ENCODE data around the gene PRKAR1A.
"Not testable (repeated sequence)": the region's sequence is repeated elsewhere in the genome, so short reads cannot be mapped to it uniquely, and the experiment has no call there.

The PRKAR1A gene

DNA sequence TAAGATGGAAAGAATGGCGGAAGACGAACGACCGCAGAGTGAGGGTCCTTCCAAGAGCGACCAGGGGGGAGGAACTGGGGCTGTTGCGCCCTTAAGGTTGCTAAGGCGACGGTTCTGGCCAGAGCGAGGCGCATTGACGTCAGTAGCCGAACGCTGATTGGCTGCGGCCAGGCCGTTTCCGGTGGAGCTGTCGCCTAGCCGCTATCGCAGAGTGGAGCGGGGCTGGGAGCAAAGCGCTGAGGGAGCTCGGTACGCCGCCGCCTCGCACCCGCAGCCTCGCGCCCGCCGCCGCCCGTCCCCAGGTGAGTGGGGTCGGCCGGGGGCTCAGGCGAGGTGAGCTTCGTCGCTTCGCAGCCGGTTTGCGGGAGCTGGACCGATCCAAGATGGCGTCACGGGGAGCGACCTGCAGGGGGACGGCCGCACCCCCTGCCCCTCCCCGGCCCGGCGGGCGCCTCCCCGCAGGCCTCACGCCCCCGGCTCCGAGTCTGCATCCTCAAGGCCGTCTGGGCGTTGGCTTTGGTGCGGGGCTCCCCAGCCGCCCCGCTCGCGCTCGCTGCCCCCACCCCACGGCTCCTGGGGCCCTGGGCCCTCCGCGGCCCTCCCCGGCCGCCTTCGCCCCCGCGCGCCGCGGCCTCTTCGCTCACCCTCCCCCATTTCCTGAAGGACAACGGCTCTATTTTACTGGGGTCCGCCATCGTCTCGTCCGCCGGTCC, at the start of gene PRKAR1A:
Gene PRKAR1A, plus strand, starts transcription at position 184 of the 713 bp plus-strand sequence. CDS start 2,970 bp downstream, outside the sequence.
- DNase-seq: peak; percentile 57

- DNase-seq: no peak
Observed at GRCh38 chr17:68463211-68464019, 48.8 kb upstream of the PRKAR1A start.

- DNase-seq: no peak
Observed at GRCh38 chr17:68468334-68468733, 43.9 kb upstream of the PRKAR1A start.

GRCh38 chr17:68468788-68469187, 43.4 kb upstream of the PRKAR1A start:
- DNase-seq: no peak

- DNase-seq: no peak
Observed at GRCh38 chr17:68470961-68471360, 41.3 kb upstream of the PRKAR1A start.

GRCh38 chr17:68480885-68481284, 31.3 kb upstream of the PRKAR1A start:
- DNase-seq: no peak

- no peak for DNase-seq
Observed at GRCh38 chr17:68482576-68483041, 29.6 kb upstream of the PRKAR1A start.

DNA sequence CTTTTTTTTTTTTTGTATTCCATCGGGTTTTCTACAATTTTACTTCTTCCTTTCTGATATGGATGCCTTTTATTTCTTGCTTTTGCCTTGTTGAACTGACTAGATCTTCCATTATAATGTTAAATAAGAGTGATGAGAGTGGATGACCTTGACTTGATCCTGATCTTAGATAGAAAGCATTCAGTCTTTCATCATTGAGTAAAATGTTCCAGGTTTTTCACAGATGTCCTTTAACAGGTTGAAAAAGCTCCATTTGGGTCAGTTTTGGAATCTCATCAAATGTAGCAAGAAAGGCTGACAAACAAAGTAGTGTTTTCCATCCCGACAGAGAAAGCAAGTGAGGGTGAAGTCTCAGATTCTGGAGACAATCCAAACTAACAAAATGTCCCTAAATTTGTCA, 27.8 kb upstream of the PRKAR1A start:
- DNase-seq: no peak

DNA sequence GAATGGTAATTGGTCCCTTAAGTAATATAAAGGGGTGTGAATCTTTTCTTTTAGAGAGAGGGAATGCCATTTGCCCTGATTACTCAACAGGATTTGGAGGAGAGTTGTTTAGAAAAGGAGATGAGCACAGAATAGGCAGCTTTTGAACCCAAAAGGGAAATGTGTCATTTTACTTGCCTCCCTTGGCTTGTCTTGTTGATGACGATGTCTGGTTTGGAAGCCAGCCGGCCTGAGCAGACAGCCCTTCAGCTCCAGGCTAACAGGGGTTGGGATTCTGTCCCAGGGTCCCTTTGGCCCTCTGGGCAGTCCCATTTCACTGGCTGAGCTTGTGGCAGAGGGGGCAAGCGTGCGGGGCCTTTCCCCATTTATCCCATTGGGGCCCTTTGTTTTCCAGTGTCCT, 22.3 kb upstream of the PRKAR1A start:
- DNase-seq: no peak

DNA sequence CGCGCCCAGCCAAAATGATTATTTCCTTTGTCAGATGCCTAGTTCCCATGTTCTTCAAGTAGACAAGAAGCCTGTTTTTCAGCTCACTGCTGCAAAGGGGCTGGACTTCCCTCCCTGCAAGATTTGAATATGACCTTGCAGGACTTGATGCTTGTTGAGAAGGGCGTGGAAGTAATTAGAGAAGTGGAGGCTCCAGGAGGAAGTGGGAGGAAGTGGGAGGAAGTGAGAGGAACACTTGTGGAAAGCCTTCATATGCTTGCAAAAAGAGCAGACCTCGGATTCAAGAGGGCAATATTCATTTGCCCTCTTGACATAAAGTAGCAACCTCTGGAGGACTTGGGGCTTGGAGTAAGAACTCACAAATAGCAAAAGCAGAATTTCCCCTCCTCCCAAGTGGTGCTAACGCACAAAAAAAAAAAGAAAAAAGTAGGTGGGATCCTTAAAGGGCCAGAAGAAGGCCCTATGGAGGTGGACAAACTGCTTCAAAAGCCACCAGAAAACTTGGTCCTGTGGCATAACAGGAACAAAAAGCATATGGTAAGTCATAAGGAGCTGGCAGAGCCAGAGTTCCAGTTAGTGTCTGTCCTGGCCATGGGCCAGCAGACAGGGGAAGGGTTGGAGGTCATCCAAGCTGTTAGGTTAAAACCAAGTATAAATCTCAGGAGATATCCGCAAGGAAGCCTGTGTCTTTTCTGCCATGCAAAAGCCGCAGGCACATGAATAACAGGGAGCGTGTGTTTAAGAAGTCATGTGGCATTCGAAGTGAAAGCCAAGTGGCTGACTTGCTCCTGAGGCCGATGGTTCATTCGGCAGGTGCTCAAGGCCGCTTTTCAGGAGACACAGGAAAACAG, 20.6 kb upstream of the PRKAR1A start:
- no peak for DNase-seq

- DNase-seq: not testable (repeated sequence)
Observed at GRCh38 chr17:68492394-68493054, 19.7 kb upstream of the PRKAR1A start.

GRCh38 chr17:68495081-68495480, 17.1 kb upstream of the PRKAR1A start:
- no peak for DNase-seq

DNA sequence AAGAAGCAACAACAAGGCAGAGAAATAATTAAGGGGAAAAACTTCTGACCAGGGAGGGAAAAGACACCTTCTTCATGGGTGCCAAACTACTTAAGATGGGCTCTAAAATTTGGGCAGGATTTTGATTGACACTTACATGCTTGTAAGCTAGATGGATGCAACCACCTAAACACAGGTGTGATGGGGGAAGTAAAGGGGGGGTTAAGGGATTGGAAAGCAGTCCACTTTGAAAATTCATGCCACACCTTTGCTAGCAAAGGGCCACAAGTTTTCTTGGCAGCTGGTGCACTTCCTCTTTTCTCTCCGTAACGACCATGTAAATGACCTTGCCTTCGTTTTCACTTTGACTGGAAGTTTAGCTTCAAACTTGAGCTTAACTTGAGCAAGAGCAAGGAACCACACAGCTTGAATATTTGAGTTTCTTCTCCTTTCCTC, 14.3 kb upstream of the PRKAR1A start:
- DNase-seq: no peak

DNA sequence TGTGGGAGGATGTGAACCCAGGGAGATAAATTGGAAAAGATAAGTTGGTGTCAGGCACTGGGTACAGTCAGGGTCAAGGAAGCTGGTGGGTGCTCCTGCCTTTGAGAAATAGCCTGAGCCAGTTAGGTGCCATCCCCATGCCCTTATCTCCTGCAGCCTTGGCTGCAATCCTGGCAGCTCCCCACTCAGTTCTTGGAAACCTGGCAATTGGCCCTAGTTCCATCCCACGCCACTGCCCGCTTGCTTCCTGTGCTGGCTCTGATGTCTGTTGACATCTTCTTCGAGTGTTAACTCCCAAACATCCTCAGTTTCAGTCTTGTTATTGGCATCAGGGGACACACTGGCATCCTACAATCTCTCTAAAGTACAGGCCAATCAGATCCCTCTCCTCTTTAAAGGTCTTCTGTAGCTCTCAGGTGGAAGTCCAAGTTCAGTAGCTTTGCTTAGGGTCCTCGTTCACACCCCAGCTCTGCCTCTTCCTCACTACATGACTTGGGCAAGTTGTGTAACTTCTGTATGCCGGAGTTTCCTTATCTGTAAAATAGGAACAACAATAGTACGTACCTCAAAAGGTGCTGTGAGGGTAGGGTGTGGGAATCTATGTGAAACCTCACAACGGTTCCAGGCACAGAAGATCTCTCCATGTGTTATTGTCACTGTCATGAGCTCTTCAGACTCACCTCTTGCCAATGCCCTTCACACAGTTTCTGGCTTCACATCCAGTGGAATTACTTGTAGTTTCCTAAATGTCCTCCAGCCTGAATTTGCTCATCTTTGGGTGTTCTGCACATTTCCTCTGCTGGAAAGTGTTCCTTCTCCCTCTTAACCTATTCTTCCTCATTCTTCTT, 13.5 kb upstream of the PRKAR1A start:
- no peak for DNase-seq

DNA sequence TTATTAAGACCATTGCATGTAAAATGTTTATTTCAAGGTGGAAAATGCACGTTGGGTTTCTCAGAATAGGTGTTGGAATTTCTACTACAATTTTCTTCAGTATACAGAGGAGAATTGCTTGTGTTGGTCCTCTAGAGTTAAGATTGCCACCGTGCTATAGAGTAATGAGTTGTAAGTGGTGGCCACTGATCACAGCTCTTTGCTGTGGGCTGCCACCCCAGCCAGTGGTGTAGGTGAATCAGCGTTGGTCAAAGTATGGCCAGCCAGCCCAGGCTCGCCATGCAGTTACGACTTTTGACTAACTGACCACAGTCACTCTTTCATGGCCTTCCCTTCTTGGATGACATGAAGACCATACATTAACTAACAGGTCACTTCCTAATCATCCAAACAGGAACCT, 12.6 kb upstream of the PRKAR1A start:
- DNase-seq: no peak

DNA sequence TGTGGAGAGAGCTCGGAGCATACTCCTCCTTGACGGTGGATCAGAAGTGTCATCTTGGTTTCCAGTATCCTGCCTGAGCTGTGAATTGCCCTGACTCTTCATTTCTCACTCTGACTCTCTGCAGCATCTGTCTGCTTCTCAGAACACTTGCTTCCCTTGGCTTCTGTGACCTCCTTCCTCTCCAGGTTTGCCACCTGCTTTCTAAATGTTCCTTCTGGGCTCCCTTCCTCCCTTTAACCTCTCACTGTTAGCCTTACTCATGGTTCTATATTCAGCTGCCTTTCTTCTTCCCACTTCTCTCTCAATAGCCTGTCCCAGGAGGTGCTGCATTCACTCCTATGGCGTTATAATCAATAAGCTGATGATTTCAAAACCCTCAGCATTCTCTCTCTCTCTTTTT, 11.2 kb upstream of the PRKAR1A start:
- no peak for DNase-seq

- DNase-seq: no peak
Observed at GRCh38 chr17:68505951-68506350, 6.3 kb upstream of the PRKAR1A start.

DNA sequence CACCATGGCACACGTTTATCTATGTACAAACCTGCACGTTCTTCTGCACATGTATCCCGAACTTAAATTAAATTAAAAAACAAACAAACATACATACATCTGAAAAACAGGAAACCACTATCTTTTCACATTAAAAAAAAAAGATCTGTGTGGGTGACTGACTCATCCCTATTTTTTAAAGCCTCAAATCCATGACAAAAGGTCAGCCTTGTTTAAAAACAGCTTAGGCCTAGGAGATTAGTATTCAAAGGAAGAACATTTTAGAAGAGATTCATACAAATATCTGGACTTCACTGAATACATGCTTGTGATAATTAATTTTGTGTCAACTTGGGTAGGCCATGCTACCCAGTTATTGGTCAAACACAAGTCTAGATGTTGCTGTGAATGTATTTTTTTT, 4.7 kb upstream of the PRKAR1A start:
- no peak for DNase-seq

- DNase-seq: peak; percentile 55
Observed at GRCh38 chr17:68509141-68510057, 2.8 kb upstream of the PRKAR1A start.

DNA sequence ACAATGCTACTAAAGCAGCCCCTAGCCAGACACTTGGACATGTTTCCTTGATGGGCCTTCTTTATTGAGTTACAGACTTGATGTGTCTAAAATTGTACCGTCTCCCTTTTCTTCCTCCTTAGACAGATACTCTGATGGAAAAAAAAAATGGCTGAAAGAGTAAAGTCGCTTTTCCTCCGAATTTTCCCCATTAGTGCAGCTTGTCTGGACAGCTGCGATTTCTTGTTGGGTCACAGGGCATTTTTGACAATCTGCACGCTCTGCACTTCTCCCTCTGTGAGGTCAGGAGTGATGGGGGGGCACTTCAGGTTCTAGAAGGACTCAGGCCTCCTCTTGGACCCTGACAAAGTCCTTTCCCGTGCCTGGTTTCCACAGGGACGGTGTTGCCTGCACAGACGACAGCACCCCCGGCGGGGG, 968 bp upstream of the PRKAR1A start:
- no peak for DNase-seq

All from NCI-H2029 treated with DMSO at 0.1 percent for 48 hours (cell line).